KOPT-K1 (cell line): Measurements from ENCODE around the gene BACH2.
"Not testable (repeated sequence)": the region's sequence is repeated elsewhere in the genome, so short reads cannot be mapped to it uniquely, and the experiment has no call there.

Source experiments
- H3K27ac ChIP-seq: fragments of 200-600 bp; sonication (generic); 2 replicates; pipeline ENCODE4 v1.5.1; 2016; ENCODE audit warnings: antibody characterized with exemption, mild to moderate bottlenecking, low read depth, low read length; ENCODE audit not compliant: poor library complexity, severe bottlenecking
- H3K36me3 ChIP-seq: fragments of 200-600 bp; sonication (generic); 2 replicates; pipeline ENCODE4 v1.5.1; 2017; ENCODE audit warnings: antibody characterized with exemption, mild to moderate bottlenecking, low read length, moderate library complexity; ENCODE audit not compliant: insufficient read depth
- H3K9me3 ChIP-seq: fragments of 200-600 bp; sonication (generic); 2 replicates; pipeline ENCODE4 v1.5.1; 2017; ENCODE audit warnings: antibody characterized with exemption, low read length, mild to moderate bottlenecking; ENCODE audit not compliant: insufficient read depth, poor library complexity, severe bottlenecking

Gene BACH2

GRCh38 chr6:90079560-90080490, 216.8 kb downstream of the BACH2 start:
- Histone ChIP-seq H3K27ac (peak overlapping the region; percentile 49), H3K9me3 (no peaks in the 10 kb centered on the region), H3K36me3 (no peaks in the 10 kb centered on the region)

GRCh38 chr6:90078513-90079289, 217.9 kb downstream of the BACH2 start:
- Histone ChIP-seq H3K36me3 (no peaks in the 10 kb centered on the region), H3K9me3 (no peaks in the 10 kb centered on the region), H3K27ac (peak overlapping the region; percentile 46)

- no peak overlapping the region for H3K27ac ChIP-seq
- no peaks in the 10 kb centered on the region for H3K9me3 ChIP-seq
- H3K36me3 ChIP-seq: no peaks in the 10 kb centered on the region
These were observed 219.9 kb downstream of the BACH2 start for GRCh38 chr6:90076511-90077415.

DNA sequence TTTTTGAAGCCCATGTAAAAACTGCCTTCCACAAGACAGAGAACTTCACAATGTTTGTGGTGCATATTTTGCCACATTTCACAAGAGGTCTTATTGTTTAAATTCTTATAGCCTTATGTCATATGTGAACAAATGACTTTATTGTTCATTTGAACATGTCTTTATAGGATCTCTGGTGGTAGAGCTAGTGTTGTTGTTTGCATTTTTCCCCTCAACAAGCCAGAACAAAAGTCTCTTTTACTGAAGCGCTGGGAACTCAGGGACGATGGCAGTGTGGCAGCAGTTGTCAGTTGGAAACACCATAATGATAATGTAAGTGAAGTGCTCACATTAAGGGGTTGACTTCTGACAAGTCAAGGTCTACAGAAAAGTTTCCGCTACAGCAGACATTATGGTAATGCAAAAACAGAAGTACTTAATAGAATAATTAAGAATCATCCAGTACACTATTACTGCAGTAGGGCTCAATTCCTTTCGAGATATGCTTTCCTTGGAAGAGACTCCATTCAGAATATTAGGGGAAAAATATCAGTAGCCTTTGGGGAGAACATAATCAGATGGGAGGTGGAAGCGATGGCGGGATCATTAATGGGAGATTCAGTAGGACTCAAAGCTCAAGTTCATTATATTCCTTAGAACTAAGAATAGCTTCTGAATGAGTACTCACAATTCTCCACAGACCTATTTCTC, 222.3 kb downstream of the BACH2 start:
- no peaks in the 10 kb centered on the region for H3K36me3 ChIP-seq
- no peak overlapping the region for H3K27ac ChIP-seq
- no peaks in the 10 kb centered on the region for H3K9me3 ChIP-seq

- no peaks in the 10 kb centered on the region for H3K36me3 ChIP-seq
- no peaks in the 10 kb centered on the region for H3K9me3 ChIP-seq
- H3K27ac ChIP-seq: no peak overlapping the region
These were observed 223.6 kb downstream of the BACH2 start for GRCh38 chr6:90072935-90073464.

GRCh38 chr6:90072501-90072900, 224.1 kb downstream of the BACH2 start:
- Histone ChIP-seq H3K36me3 (no peaks in the 10 kb centered on the region), H3K9me3 (no peaks in the 10 kb centered on the region), H3K27ac (no peak overlapping the region)

GRCh38 chr6:90068703-90069523, 227.7 kb downstream of the BACH2 start:
- H3K27ac ChIP-seq: no peak overlapping the region
- H3K36me3 ChIP-seq: no peaks in the 10 kb centered on the region

GRCh38 chr6:90068264-90068663, 228.4 kb downstream of the BACH2 start:
- no peaks in the 10 kb centered on the region for H3K36me3 ChIP-seq
- no peak overlapping the region for H3K27ac ChIP-seq

More at GRCh38 chr6:90068703-90069523, 227.7 kb downstream of the BACH2 start:
- no peaks in the 10 kb centered on the region for H3K9me3 ChIP-seq

GRCh38 chr6:90066697-90067096, 229.9 kb downstream of the BACH2 start:
- no peaks in the 10 kb centered on the region for H3K9me3 ChIP-seq
- no peak overlapping the region for H3K27ac ChIP-seq
- no peaks in the 10 kb centered on the region for H3K36me3 ChIP-seq

More at GRCh38 chr6:90068264-90068663, 228.4 kb downstream of the BACH2 start:
- no peaks in the 10 kb centered on the region for H3K9me3 ChIP-seq

GRCh38 chr6:90065173-90065572, 231.5 kb downstream of the BACH2 start:
- H3K27ac ChIP-seq: no peak overlapping the region
- H3K9me3 ChIP-seq: no peaks in the 10 kb centered on the region
- no peaks in the 10 kb centered on the region for H3K36me3 ChIP-seq

DNA sequence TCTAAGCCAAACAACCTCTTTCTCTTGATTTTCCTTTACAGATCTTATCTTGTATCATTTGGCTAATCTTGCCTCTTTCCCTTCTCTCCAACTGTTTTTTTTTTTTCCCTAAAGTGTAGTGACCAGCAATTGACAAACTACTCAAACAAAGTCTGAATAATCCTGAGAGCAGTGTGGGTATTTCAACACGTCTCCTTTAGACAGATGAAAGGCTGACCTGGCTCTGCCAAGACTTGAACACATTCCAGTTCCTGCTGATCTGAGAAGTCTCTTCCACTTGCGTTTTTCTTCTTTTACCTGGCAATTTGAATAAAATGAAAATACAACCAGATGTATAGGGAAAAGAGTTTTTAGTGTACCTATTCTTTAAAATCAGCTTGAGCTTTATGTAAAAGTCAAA, 234.0 kb downstream of the BACH2 start:
- no peaks in the 10 kb centered on the region for H3K36me3 ChIP-seq
- no peak overlapping the region for H3K27ac ChIP-seq
- H3K9me3 ChIP-seq: no peaks in the 10 kb centered on the region

DNA sequence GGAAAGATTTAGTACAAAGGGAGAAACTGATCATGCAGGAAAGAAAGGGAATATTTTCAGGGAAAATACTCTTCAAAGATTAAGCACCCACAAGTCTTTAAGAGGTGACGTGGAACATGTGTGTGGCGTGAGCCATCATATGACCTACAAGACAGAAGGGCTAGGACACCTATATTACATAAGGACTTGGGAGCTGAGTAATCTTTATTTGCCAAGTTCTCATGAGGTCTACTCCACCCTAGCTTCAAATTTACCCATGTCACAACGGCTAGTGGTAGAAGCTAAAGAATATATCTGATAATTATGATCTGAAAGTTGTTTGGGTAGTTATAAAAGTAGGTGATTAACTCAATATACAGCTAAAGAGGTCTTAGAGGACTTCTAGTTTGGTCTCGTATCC, 234.6 kb downstream of the BACH2 start:
- no peaks in the 10 kb centered on the region for H3K36me3 ChIP-seq
- no peak overlapping the region for H3K27ac ChIP-seq

DNA sequence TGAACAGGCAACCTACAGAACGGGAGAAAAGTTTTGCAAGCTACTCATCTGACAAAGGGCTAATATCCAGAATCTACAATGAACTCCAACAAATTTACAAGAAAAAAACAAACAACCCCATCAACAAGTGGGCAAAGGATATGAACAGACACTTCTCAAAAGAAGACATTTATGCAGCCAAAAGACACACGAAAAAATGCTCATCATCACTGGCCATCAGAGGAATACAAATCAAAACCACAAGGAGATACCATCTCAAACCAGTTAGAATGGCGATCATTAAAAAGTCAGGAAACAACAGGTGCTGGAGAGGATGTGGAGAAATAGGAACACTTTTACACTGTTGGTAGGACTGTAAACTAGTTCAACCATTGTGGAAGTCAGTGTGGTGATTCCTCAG, 237.5 kb downstream of the BACH2 start:
- peaks cover 11% of the 10 kb centered on the region for H3K9me3 ChIP-seq
- H3K27ac ChIP-seq, H3K36me3 ChIP-seq: not testable (repeated sequence)

More for the DNA sequence above, 234.6 kb downstream of the BACH2 start:
- H3K9me3 ChIP-seq: no peaks in the 10 kb centered on the region
